Measurements from ENCODE around the gene HOXC13. TPM values are rescaled to one million over a fixed set of nuclear protein-coding genes. Genes with fewer than 3 reads are reported as not detected.
A peak's percentile ranks its signal among the peaks of the same experiment; 100 is the strongest.

The HOXC13 gene
- total RNA-seq, 1 experiment from 2014 or later: 0.09 TPM

DNA sequence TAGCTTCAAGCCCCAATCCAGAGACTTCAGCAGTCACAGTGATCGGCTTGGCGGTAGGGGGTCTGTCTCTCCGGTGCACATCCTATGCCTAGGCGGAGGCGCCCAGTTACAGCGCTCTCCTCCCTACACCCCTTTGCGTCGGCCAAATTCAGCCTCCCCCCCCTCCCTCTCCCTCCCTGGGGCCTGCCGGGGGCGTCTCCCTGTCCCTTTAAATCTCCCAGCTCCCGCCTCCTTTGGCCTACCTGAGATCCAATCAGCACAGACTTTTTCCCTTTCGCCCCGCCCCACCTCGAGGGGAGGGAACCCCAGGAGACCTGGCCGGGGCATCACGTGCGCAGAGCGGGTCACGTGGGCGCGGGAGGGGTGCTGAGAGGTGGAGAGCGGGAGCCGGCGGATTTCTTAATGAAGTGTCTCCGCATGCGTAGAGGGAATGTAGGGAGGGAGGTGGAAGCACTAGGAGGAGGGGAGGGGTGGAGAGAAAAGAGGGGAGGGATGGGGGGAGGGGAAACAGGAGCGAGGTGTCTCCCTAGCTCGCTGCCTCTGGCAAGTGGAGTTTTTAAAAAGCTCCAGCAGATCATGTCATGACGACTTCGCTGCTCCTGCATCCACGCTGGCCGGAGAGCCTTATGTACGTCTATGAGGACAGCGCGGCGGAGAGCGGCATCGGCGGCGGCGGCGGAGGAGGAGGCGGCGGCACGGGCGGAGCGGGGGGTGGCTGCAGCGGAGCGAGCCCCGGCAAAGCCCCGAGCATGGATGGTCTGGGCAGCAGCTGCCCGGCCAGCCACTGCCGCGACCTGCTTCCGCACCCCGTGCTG lies at the start of gene HOXC13 (continued):
- peak; percentile 99 for TF ChIP-seq USF1 (CRISPR knock-in tag; IDR thresholded peaks at IDR 0.05)
- no peak for TF ChIP-seq ZNF317 (CRISPR knock-in tag; IDR thresholded peaks at IDR 0.05; ENCODE audit: borderline replicate concordance, low read depth)
- TF ChIP-seq ZNF532 (CRISPR knock-in tag; IDR thresholded peaks at IDR 0.05; ENCODE audit: borderline replicate concordance): no peak
- TF ChIP-seq TCF7 (CRISPR knock-in tag; IDR thresholded peaks at IDR 0.05; ENCODE audit: low read depth): no peak
- TF ChIP-seq KAT7 (CRISPR knock-in tag; IDR thresholded peaks at IDR 0.05; ENCODE audit: borderline replicate concordance): no peak
- no peak for TF ChIP-seq MXD4 (CRISPR knock-in tag; IDR thresholded peaks at IDR 0.05; ENCODE audit: borderline replicate concordance)
- TF ChIP-seq GABPB1 (CRISPR knock-in tag; IDR thresholded peaks at IDR 0.05): no peak
- 0 out of 2 replicates have a peak, but pooled peaks have one; percentile 27 for TF ChIP-seq NFYB (CRISPR knock-in tag; conservative IDR thresholded peaks at IDR 0.05; ENCODE audit: low read depth)
- TF ChIP-seq NFATC4 (CRISPR knock-in tag; IDR thresholded peaks at IDR 0.05): no peak
- TF ChIP-seq SP1 (CRISPR knock-in tag; conservative IDR thresholded peaks at IDR 0.05): peak; percentile 62
- TF ChIP-seq EMX1 (CRISPR knock-in tag; IDR thresholded peaks at IDR 0.05): no peak
- no peak for TF ChIP-seq ZNF281 (CRISPR knock-in tag; IDR thresholded peaks at IDR 0.05)

DNA sequence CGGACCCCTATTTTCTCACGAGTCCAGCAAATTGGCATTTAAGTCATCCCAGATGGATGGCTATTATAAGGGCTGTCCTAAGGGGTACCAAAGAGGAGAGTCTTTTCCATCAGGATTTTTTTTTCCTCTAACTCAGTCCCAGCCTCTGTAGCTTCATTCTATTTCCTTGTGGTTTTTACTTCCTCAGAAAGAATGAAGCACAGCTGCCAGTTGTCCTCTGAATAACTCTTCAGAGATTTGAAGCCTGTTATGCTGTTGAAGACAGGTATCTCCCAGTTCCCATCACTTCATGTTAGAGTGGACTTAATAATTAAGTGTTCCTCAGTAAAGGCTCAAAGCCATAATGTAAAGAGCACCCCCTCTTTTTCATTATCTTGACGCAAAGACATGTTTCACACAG lies 48.5 kb upstream of the HOXC13 start:
- no peak for ATAC-seq
- ChIA-PET CTCF (no interaction called here), POLR2A (interaction anchor here (1.0 kb wide), 1 partner anchor 26 kb away, joined by 3 read pairs; no protein-coding TSS in a partner anchor)
- no peak for DNase-seq (ENCODE audit: low spot score)
- no peak for TF ChIP-seq ZNF232 (CRISPR knock-in tag; IDR thresholded peaks at IDR 0.05)
- no peak for TF ChIP-seq MXD4 (CRISPR knock-in tag; IDR thresholded peaks at IDR 0.05; ENCODE audit: borderline replicate concordance)
- TF ChIP-seq TEAD1 (CRISPR knock-in tag; IDR thresholded peaks at IDR 0.05): no peak
- no peak for TF ChIP-seq GTF2I (CRISPR knock-in tag; conservative IDR thresholded peaks at IDR 0.05)
- no peak for TF ChIP-seq ARID4B (CRISPR knock-in tag; IDR thresholded peaks at IDR 0.05; ENCODE audit: borderline replicate concordance)
- TF ChIP-seq ZNF416 (CRISPR knock-in tag; IDR thresholded peaks at IDR 0.05): no peak
- TF ChIP-seq, protein P1, sequence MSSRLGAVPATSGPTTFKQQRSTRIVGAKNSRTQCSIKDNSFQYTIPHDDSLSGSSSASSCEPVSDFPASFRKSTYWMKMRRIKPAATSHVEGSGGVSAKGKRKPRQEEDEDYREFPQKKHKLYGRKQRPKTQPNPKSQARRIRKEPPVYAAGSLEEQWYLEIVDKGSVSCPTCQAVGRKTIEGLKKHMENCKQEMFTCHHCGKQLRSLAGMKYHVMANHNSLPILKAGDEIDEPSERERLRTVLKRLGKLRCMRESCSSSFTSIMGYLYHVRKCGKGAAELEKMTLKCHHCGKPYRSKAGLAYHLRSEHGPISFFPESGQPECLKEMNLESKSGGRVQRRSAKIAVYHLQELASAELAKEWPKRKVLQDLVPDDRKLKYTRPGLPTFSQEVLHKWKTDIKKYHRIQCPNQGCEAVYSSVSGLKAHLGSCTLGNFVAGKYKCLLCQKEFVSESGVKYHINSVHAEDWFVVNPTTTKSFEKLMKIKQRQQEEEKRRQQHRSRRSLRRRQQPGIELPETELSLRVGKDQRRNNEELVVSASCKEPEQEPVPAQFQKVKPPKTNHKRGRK (CRISPR knock-in tag; IDR thresholded peaks at IDR 0.05; ENCODE audit: borderline replicate concordance): no peak
- TF ChIP-seq, protein P2, sequence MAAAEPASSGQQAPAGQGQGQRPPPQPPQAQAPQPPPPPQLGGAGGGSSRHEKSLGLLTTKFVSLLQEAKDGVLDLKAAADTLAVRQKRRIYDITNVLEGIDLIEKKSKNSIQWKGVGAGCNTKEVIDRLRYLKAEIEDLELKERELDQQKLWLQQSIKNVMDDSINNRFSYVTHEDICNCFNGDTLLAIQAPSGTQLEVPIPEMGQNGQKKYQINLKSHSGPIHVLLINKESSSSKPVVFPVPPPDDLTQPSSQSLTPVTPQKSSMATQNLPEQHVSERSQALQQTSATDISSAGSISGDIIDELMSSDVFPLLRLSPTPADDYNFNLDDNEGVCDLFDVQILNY (CRISPR knock-in tag; IDR thresholded peaks at IDR 0.05): no peak
- TF ChIP-seq ZNF317 (CRISPR knock-in tag; IDR thresholded peaks at IDR 0.05; ENCODE audit: borderline replicate concordance, low read depth): no peak
- TF ChIP-seq NFATC4 (CRISPR knock-in tag; IDR thresholded peaks at IDR 0.05): no peak
- no peaks in the 10 kb centered on the region for H3K36me3 Mint-ChIP-seq
- H3K4me3 Mint-ChIP-seq: no peak overlapping the region
- H3K27me3 Mint-ChIP-seq (ENCODE audit: low read depth): peaks cover 27% of the 10 kb centered on the region
- peaks cover 5% of the 10 kb centered on the region for H3K4me1 Mint-ChIP-seq
- H3K27ac Mint-ChIP-seq: no peak overlapping the region
- no peaks in the 10 kb centered on the region for H3K9me3 Mint-ChIP-seq
